HUES64 (cell line): ENCODE data around the gene CDH24.

ENCODE experiments used
- H3K27ac ChIP-seq: 2 replicates; pipeline ENCODE4 v1.7.0; 2013; ENCODE audit warnings: low read depth, low read length, inconsistent platforms
- H3K27me3 ChIP-seq: 2 replicates; pipeline ENCODE4 v1.6.1; 2013; ENCODE audit warnings: mild to moderate bottlenecking, low read length; ENCODE audit not compliant: insufficient read depth
- H3K36me3 ChIP-seq: 2 replicates; pipeline ENCODE4 v1.6.1; 2013; ENCODE audit warnings: mild to moderate bottlenecking, low read length; ENCODE audit not compliant: insufficient read depth
- H3K4me1 ChIP-seq: 2 replicates; pipeline ENCODE4 v1.6.1; 2013; ENCODE audit warnings: mild to moderate bottlenecking, low read length, moderate library complexity; ENCODE audit not compliant: insufficient read depth
- H3K4me3 ChIP-seq: 2 replicates; pipeline ENCODE4 v1.5.1; 2013; ENCODE audit warnings: mild to moderate bottlenecking, low read length, moderate library complexity
- H3K9ac ChIP-seq: 2 replicates; pipeline ENCODE4 v1.6.1; 2013; ENCODE audit warnings: mild to moderate bottlenecking, low read depth, low read length
- H3K9me3 ChIP-seq: 2 replicates; pipeline ENCODE4 v1.6.1; 2013; ENCODE audit warnings: low read depth, low read length; ENCODE audit not compliant: insufficient read depth
- WGBS: fragments of 150-250, 120-280 bp; methylation state at CpG from one replicate; pipeline ENCODE4 v1.1.7; 2013; ENCODE audit warnings: missing lambda C conversion rate; 5-methylcytosine and 5-hydroxymethylcytosine counted together

The CDH24 gene

DNA sequence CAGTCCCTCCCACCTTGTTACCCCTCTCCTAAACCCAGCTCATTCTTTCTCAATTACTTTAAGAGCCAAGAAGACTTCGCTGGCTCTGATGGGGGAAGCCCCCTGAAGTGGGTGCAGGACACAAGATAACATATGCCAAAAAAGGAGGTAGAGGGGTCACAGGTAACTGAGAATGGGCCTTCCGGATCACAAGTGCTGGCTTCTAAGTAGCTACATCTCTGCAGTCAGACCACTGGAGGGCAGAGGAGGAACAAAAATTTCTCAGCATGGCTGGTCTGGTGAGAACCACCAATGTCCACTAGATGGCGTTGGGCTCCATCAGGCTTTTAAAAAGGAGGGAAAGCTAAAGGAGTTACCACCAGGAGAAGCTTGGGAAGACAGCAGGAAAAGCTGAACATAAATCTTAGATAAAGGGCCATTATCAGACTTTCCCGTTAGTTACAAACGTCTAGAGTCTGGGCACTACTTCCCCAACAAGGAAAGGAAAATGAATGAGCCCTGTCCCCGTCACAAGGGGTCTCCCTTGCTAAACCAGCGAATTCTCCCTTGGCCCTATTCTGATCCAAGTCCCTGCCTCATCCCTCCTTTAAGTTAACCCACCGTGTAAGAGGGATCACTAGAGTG lies 11.6 kb upstream of the CDH24 start:
- 38% methylated on average over 8 of the region's 8 CpGs for WGBS
- peaks cover 72% of the 10 kb centered on the region for H3K36me3 ChIP-seq
- H3K9ac ChIP-seq, result no peak overlapping the region
- no peaks in the 10 kb centered on the region for H3K27me3 ChIP-seq
- H3K4me1 ChIP-seq, result peaks cover 23% of the 10 kb centered on the region
- H3K4me3 ChIP-seq, result peak overlapping the region; percentile 8; the same call in 1 of the 2 replicates
- peak overlapping the region; percentile 55 for H3K27ac ChIP-seq
- no peaks in the 10 kb centered on the region for H3K9me3 ChIP-seq

DNA sequence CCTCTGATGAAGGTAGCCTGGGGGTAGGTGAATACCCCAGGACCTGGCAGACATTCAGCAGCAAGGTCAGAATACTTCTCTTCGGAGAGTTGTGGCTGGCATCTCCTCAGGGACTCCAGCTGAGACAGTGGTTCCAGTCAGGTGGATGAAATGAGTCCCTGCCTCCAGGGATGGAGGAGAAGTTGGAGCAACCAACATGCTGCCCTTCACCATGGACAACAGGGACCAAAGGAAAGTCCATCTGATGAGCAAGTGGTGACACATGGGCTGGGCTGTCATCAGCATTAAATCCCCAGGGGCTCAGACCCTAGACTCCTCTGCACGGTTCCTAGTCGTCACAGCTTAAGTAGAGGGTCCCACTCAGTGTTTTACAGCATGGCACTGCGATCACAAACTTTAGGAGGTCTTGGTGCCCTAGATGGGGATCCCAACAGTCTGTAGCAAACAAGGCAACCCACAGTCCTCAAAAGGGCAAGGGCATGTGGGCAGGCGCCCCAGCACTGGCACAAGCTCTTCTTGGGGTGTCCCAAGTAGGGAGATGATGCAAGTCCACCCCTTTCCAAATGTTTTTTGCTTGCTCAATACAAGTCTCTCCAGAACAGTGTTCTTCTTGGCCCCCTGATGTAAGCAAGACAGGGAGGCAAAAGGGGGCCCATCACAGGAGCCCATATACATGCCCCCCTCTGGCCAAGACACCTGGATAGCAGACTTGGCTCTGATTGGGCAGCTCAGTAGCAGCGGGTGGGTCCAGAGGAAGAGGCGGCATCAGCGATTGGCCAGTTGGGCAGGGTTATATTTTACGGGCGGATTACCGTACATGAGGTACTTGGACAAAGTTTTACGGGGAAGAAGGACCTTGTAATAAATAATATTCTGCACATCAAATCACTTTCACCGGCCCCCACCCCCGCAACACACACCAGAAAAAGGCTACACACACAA lies 10.8 kb upstream of the CDH24 start:
- Histone ChIP-seq H3K9ac (no peak overlapping the region), H3K36me3 (peaks cover 72% of the 10 kb centered on the region), H3K9me3 (no peaks in the 10 kb centered on the region), H3K27me3 (no peaks in the 10 kb centered on the region), H3K4me1 (peaks cover 23% of the 10 kb centered on the region), H3K27ac (no peak overlapping the region), H3K4me3 (peak overlapping the region; percentile 8; the same call in 1 of the 2 replicates)
- WGBS, result 93% methylated on average over 13 of the region's 14 CpGs

DNA sequence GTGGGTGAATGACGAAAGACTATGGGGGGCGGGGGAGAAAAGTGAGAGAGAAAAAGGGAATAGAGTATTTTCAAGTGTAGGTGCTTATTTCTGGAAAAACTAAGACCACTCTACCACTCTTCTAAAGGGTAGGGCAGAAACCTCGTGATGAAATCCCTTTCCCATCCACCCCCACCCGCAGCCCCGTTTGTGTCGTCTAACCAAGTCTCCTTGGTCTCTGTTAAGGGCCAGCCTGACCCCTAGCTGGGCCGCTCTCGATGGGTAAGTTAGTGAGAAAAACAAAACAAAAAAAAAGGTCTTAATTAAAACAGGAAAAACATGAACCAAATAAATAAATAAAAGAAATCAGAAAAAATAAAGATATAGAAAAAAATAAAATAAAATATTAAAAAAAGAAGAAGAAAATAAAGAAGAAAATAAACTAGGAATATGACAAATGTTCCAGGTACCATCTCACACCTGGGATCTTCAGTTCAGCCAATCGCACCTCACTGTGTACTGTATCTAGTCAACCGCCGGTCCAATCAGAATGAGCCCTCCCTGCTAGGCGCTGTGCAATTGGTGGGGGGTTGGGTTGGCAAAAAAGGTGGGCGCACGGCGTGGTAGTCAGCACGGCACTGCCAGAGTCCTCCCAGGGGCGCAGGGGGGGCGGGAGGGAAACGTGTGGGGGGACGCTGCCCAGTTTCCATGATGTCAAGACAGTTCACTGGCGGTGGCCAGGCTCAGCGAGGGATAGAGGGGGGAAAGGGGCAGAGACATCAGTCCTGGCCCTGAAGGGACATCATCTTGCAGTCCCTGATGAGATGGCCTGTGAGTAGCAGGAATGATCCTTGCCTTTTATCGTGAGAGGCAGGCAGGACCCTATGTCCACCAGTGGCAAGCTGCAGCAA lies 9.8 kb upstream of the CDH24 start:
- no peaks in the 10 kb centered on the region for H3K9me3 ChIP-seq
- H3K36me3 ChIP-seq, result peaks cover 72% of the 10 kb centered on the region
- H3K4me1 ChIP-seq, result peaks cover 19% of the 10 kb centered on the region
- no peak overlapping the region for H3K9ac ChIP-seq
- no peak overlapping the region for H3K4me3 ChIP-seq
- H3K27me3 ChIP-seq, result no peaks in the 10 kb centered on the region
- WGBS, result 97% methylated on average over 20 of the region's 23 CpGs
- no peak overlapping the region for H3K27ac ChIP-seq

DNA sequence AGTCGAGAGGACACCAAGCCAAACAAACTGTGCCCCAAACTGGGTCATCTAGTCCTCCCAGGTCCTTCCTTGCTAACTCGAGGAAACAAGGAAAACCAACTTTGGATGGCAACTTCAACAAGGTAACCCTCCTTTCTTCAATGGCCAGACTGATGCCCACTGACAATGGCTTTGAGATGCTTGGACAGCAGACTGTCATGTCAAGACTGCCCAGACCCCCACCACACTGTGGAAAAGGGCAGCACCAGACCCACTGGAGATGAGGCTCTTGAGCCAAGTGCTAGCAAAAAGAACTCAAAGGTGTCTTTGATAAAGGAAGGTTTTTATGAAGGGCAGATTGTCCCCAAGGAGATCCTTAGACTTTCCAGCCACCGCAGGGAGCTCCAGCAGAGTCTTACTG lies 9.0 kb upstream of the CDH24 start:
- 91% methylated on average over 3 of the region's 3 CpGs for WGBS
- no peaks in the 10 kb centered on the region for H3K27me3 ChIP-seq
- H3K9ac ChIP-seq, result no peak overlapping the region
- H3K4me1 ChIP-seq, result peaks cover 13% of the 10 kb centered on the region
- H3K36me3 ChIP-seq, result peaks cover 75% of the 10 kb centered on the region
- no peak overlapping the region for H3K4me3 ChIP-seq
- H3K9me3 ChIP-seq, result no peaks in the 10 kb centered on the region
- peak overlapping the region; percentile 17; the same call in 1 of the 2 replicates for H3K27ac ChIP-seq

DNA sequence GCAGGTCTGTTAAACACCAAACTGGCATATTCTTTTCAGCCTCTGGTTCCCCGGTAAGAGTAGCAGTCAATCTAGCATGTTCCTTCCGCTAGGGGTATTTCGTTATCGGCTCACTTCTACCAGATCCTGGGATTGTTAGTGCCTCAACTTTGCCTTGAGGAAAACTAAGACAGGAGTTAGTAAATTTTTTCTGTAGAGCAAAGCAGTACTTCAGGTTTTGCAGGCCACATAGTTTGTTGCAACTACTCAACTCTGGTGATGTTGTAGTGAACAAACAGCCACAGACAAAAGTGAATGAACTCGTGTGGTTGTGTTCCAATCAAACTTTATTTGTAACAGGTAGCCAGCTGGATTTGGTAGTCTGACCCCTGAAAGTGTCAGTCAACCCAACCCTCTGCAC lies 6.3 kb upstream of the CDH24 start:
- H3K4me1 ChIP-seq, result peaks cover 5% of the 10 kb centered on the region
- H3K9me3 ChIP-seq, result no peaks in the 10 kb centered on the region
- no peak overlapping the region for H3K9ac ChIP-seq
- 93% methylated on average over 5 of the region's 5 CpGs for WGBS
- peaks cover 92% of the 10 kb centered on the region for H3K36me3 ChIP-seq
- H3K27me3 ChIP-seq, result no peaks in the 10 kb centered on the region
- no peak overlapping the region for H3K4me3 ChIP-seq
- H3K27ac ChIP-seq, result no peak overlapping the region

DNA sequence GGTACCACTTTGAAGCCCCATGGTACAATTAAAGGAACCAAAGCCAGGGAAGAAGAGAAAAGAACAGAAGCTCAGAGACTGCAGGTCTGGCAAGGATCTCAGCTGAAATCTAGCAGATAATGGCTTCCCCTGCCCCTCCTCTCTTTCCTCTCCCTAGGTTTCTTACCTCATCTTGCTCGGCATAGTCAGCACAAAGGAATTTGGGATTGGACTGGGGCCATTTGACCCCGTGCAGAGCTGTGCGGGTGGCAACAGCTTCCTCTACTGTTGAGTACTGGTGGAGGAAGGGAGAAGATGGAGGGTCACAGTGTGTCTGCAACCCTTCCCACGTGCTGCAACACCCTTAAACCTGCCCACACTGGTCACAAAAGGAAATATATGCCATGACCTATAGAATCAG lies 4.7 kb upstream of the CDH24 start:
- Histone ChIP-seq H3K27me3 (peaks cover 1% of the 10 kb centered on the region; the same call in 1 of the 2 replicates), H3K9ac (no peak overlapping the region), H3K36me3 (peaks cover 79% of the 10 kb centered on the region), H3K4me3 (no peak overlapping the region), H3K9me3 (no peaks in the 10 kb centered on the region), H3K4me1 (peaks cover 3% of the 10 kb centered on the region; the same call in 1 of the 2 replicates), H3K27ac (peak overlapping the region; percentile 40)
- WGBS, result 83% methylated on average over 4 of the region's 4 CpGs

DNA sequence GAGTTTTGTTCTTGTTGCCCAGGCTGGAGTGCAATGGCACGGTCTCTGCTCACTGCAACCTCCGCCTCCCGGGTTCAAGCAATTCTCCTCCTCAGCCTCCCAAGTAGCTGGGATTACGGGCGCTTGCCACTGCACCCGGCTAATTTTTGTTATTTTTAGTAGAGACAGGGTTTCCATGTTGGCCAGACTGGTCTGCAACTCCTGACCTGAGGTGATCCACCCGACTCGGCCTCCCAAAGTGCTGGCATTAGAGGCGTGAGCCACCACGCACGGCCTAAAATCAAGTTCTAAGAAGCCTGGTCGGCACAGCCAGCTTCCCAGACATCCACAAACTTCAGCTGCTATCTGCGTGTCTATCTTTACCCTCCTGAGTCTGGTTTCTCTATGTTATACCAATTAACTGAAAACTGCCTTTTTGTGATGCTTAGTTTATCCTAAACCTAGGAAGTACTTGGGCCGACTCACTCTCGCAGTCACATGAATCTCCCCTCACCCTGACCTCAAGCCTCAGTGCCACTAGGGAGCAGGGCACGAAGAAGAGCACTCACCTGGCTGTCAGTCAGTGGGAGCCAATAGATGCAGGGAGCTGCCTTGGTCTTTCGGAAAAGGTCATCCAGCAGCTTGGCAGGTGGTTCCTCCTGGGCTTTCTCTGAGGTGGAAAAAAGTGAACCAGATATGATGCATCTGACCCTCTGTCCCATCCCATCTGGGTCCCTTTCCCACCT lies 3.4 kb upstream of the CDH24 start:
- Histone ChIP-seq H3K36me3 (peaks cover 66% of the 10 kb centered on the region), H3K27ac (no peak overlapping the region), H3K9me3 (no peaks in the 10 kb centered on the region), H3K9ac (no peak overlapping the region), H3K4me1 (peaks cover 6% of the 10 kb centered on the region), H3K27me3 (peaks cover 5% of the 10 kb centered on the region; the same call in 1 of the 2 replicates), H3K4me3 (no peak overlapping the region)
- WGBS, result 96% methylated on average over 17 of the region's 17 CpGs

DNA sequence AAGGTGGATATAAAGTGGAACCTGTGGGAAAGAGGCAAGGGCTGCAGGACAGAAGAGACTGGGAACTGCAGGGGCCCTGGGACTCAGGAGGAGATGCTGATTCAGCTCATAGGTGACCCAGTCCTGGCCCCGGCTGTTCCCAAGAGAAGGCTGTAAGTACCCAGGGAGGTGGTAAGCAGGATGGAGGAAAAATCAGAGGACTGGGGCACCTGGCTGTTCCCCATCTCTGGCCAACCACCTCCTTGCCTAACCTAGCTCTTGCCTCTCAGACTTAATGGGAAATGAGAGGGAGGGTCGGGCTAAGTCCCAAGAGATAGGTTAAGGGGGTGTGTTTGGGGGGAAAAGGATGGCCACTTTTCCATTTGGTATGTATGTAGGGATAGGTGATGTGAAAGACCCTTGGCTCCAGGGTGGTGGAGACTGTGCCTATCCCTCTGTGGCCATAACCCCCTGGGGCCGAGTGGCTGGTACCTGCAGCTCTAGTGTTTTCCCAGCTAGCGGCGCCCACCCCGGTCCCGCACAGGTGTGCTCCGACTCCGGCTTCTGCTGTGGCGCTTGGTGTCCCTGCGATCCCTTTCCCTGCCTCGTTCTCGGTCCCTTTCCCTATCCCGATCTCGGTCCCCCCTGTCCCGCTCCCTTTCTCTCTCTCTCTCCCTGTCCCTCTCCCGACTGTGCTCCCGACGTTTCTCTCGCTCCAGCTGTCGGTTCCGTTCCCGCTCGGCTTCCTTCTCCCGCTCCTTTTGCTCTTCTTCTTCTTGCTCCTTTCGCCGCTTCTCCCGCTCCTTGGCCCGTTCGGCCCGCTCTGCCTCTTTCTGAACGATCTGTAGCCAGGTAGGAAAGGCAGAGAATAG lies 1.6 kb upstream of the CDH24 start:
- Histone ChIP-seq H3K27me3 (peaks cover 5% of the 10 kb centered on the region; the same call in 1 of the 2 replicates), H3K27ac (no peak overlapping the region), H3K36me3 (peaks cover 53% of the 10 kb centered on the region), H3K9ac (no peak overlapping the region), H3K4me3 (no peak overlapping the region), H3K4me1 (peaks cover 6% of the 10 kb centered on the region), H3K9me3 (no peaks in the 10 kb centered on the region)
- WGBS, result 93% methylated on average over 32 of the region's 32 CpGs

DNA sequence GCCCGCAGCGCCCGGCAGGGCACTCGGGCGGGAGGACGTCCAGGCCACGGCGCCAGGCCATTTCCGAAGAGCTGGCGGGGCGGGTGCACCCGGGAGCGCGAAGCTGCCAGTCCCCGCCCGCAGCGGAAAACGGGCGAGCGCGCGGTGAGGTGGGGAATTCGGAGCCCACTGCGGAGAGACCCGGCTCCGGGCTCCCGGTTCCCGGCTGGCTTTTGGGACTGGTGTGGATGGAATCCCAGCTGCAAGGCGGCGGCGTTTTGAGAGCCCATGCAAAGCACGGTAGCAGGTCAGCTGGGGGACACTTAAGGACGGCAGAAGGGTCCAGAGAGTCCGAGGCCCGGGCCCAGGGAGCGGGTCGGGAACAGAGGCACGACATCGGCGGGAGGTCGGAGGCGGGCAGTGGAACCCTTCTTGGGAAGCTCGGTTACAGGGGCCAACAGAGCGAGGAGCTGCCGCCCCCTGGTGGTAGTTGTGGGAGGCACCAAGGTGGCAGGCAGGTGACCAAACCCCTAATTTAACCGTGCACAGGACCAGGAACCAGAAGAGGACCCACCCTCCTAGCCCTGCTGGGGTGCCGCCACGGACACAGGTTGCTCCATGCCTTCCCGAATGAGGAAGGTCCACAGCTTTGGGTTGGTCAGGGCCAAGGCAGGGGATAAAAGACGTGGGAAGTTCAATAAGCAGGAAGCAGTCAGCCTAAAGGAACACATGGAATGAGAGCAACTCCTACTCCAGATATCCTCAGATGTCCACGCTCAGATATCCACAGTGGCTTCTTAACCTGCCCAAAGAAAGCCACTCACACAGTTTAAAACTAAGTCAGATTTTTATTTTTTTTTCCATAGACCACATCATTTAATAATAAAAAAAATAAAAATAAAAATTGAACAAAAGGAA lies 685 bp upstream of the CDH24 start:
- Histone ChIP-seq H3K9me3 (no peaks in the 10 kb centered on the region), H3K36me3 (peaks cover 50% of the 10 kb centered on the region), H3K27ac (peak overlapping the region; percentile 88), H3K27me3 (peaks cover 5% of the 10 kb centered on the region; the same call in 1 of the 2 replicates), H3K9ac (peak overlapping the region; percentile 70), H3K4me3 (peak overlapping the region; percentile 63), H3K4me1 (peaks cover 6% of the 10 kb centered on the region)
- 3% methylated on average over 51 of the region's 51 CpGs for WGBS
